ENCODE data around the gene AK8.

The AK8 gene

GRCh38 chr9:132881826-132882225 is 3.7 kb upstream of the AK8 start:
- H3K4me3 ChIP-seq (replicated peaks in 1 of 2; ENCODE audit: low read depth in 2 of 2, low read length in 2 of 2), result no peak overlapping the region
- DNase-seq (ENCODE audit: low read depth in 2 of 2), result no peak
- TF ChIP-seq CTCF (IDR thresholded peaks at IDR 0.05; ENCODE audit: low read depth, low read length), result no peak

GRCh38 chr9:132880324-132880661 is 2.2 kb upstream of the AK8 start:
- no peak for TF ChIP-seq CTCF (IDR thresholded peaks at IDR 0.05; ENCODE audit: low read depth, low read length)
- DNase-seq (ENCODE audit: low read depth in 2 of 2), result no peak
- no peak overlapping the region for H3K4me3 ChIP-seq (replicated peaks in 1 of 2; ENCODE audit: low read depth in 2 of 2, low read length in 2 of 2)

GRCh38 chr9:132879457-132880323 is 1.6 kb upstream of the AK8 start:
- no peak overlapping the region for H3K4me3 ChIP-seq (replicated peaks in 1 of 2; ENCODE audit: low read depth in 2 of 2, low read length in 2 of 2)
- TF ChIP-seq CTCF (IDR thresholded peaks at IDR 0.05; ENCODE audit: low read depth, low read length), result no peak
- peak in 1 of 2 donors; percentile 13 for DNase-seq (ENCODE audit: low read depth in 2 of 2)

GRCh38 chr9:132878695-132879456 is 792 bp upstream of the AK8 start, which contains the start of gene SPACA9:
Gene SPACA9, plus strand, starts transcription at chr9:132878898. Its CDS starts 5,050 bp downstream, at chr9:132883948.
- DNase-seq (ENCODE audit: low read depth in 2 of 2), result peak; percentile 53 to 73
- peak within 1 kb of the TSS; percentile 96 to 98 for H3K4me3 ChIP-seq (replicated peaks in 1 of 2; ENCODE audit: low read depth in 2 of 2, low read length in 2 of 2)
- no peak for TF ChIP-seq CTCF (IDR thresholded peaks at IDR 0.05; ENCODE audit: low read depth, low read length)

GRCh38 chr9:132877458-132877823 is 643 bp downstream of the AK8 start:
- TF ChIP-seq CTCF (IDR thresholded peaks at IDR 0.05; ENCODE audit: low read depth, low read length), result no peak
- no peak for DNase-seq (ENCODE audit: low read depth in 2 of 2)
- H3K4me3 ChIP-seq (replicated peaks in 1 of 2; ENCODE audit: low read depth in 2 of 2, low read length in 2 of 2), result peak overlapping the region; percentile 96 to 98

- TF ChIP-seq CTCF (IDR thresholded peaks at IDR 0.05; ENCODE audit: low read depth, low read length), result no peak
- H3K4me3 ChIP-seq (replicated peaks in 1 of 2; ENCODE audit: low read depth in 2 of 2, low read length in 2 of 2), result no peak overlapping the region
- DNase-seq (ENCODE audit: low read depth in 2 of 2), result no peak
These were observed 1.2 kb downstream of the AK8 start for GRCh38 chr9:132876849-132877248.
